GM21390 (cell line): ENCODE measurements around the gene EPB41L2.
A peak's percentile ranks its signal among the peaks of the same experiment; 100 is the strongest.
"Not testable (repeated sequence)": the region's sequence is repeated elsewhere in the genome, so short reads cannot be mapped to it uniquely, and the experiment has no call there.

Experiments used
- ATAC-seq: cut with Tn5 transposase; IDR thresholded peaks from one replicate; pipeline ENCODE4 v1.9.1; 2021; ENCODE audit not compliant: unreplicated experiment

The EPB41L2 gene

GRCh38 chr6:131037194-131037897, 25.7 kb downstream of the EPB41L2 start:
- no peak for ATAC-seq

GRCh38 chr6:131036601-131037000, 26.4 kb downstream of the EPB41L2 start:
- ATAC-seq: no peak

- no peak for ATAC-seq
Observed at GRCh38 chr6:131036143-131036542, 26.9 kb downstream of the EPB41L2 start.

GRCh38 chr6:131035582-131035981, 27.5 kb downstream of the EPB41L2 start:
- no peak for ATAC-seq

- ATAC-seq: no peak
Observed at GRCh38 chr6:131033631-131034030, 29.4 kb downstream of the EPB41L2 start.

- ATAC-seq: peak; percentile 99
Observed at GRCh38 chr6:131029626-131030297, 33.3 kb downstream of the EPB41L2 start.

GRCh38 chr6:131027326-131027725, 35.7 kb downstream of the EPB41L2 start:
- no peak for ATAC-seq

- no peak for ATAC-seq
Observed at GRCh38 chr6:131026243-131026642, 36.8 kb downstream of the EPB41L2 start.

GRCh38 chr6:131024565-131024964, 38.5 kb downstream of the EPB41L2 start:
- ATAC-seq: no peak

GRCh38 chr6:131023834-131024504, 39.1 kb downstream of the EPB41L2 start:
- ATAC-seq: no peak

GRCh38 chr6:131022691-131023090, 40.4 kb downstream of the EPB41L2 start:
- no peak for ATAC-seq

GRCh38 chr6:131017962-131018361, 45.1 kb downstream of the EPB41L2 start:
- ATAC-seq: no peak

- no peak for ATAC-seq
Observed at GRCh38 chr6:131015630-131016263, 47.3 kb downstream of the EPB41L2 start.

GRCh38 chr6:131015025-131015591, 47.9 kb downstream of the EPB41L2 start:
- no peak for ATAC-seq

- ATAC-seq: no peak
Observed at GRCh38 chr6:131014080-131014776, 48.8 kb downstream of the EPB41L2 start.

GRCh38 chr6:131013495-131013894, 49.5 kb downstream of the EPB41L2 start:
- ATAC-seq: no peak

GRCh38 chr6:131009790-131010189, 53.3 kb downstream of the EPB41L2 start:
- no peak for ATAC-seq

GRCh38 chr6:131008965-131009364, 54.1 kb downstream of the EPB41L2 start:
- ATAC-seq: not testable (repeated sequence)

- not testable (repeated sequence) for ATAC-seq
Observed at GRCh38 chr6:131007964-131008363, 55.1 kb downstream of the EPB41L2 start.

GRCh38 chr6:131007286-131007685, 55.8 kb downstream of the EPB41L2 start:
- no peak for ATAC-seq
